Activated CD8-positive, alpha-beta memory T cell treated with anti-CD3 and anti-CD28 coated beads, Interleukin-2, amount 50 U/mL, for 4 hours (primary cell): ENCODE results near the gene RIPPLY2.
"Not testable (repeated sequence)": the region's sequence is repeated elsewhere in the genome, so short reads cannot be mapped to it uniquely, and the experiment has no call there.

Experiments used
- DNase-seq: peaks from one replicate; pipeline ENCODE4 v3.0.0-alpha.2; 2020

RIPPLY2 gene

GRCh38 chr6:83853178-83854000 lies at the start of gene RIPPLY2:
RIPPLY2 (plus strand) TSS chr6:83853360; CDS start chr6:83853417, 57 bp downstream.
- no peak for DNase-seq

DNA sequence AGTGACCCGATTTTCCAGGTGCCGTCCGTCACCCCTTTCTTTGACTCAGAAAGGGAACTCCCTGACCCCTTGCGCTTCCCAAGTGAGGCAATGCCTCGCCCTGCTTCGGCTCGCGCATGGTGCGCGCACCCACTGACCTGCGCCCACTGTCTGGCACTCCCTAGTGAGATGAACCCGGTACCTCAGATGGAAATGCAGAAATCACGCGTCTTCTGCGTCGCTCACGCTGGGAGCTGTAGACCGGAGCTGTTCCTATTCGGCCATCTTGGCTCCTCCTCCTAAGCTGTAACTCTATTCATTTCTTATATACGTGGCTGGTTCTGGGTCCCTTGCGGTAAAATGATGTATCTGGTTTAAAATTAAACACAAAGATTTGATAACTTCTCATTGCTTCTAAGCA lies 49.7 kb upstream of the RIPPLY2 start:
- not testable (repeated sequence) for DNase-seq

- DNase-seq: no peak
Observed at GRCh38 chr6:83804886-83805285, 48.3 kb upstream of the RIPPLY2 start.

- no peak for DNase-seq
Observed at GRCh38 chr6:83808005-83808404, 45.2 kb upstream of the RIPPLY2 start.

- DNase-seq: no peak
Observed at GRCh38 chr6:83808926-83809325, 44.2 kb upstream of the RIPPLY2 start.

- DNase-seq: no peak
Observed at GRCh38 chr6:83812595-83812994, 40.6 kb upstream of the RIPPLY2 start.

DNA sequence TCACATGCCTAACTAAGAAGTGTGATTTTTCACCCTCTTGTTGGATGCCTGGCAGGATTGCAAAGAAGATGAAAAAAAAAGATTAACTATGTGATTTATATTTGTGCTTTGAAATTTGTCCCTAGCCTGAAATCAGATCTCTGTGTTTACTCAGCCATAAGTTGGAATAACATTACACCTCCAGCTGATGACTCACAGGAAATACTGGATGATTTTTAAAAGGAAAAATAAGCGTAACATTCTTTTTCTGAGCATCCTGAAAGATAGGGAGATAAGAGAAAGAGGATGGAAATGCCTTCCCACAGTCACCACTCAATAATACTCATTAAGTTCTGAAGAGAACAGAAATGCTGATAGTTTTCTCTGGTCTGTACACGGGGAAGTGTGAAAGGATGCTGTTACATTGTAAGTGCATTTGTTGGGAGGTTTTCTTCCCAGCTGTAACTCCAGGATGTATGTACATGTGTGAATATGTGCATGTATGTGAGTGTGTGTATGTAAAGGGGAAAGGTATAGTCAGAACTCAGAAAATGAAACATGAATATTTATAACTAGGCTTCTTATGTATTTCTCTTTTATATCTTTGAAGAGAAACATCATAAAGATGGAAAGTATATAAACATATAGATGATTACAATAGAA lies 37.4 kb upstream of the RIPPLY2 start:
- no peak for DNase-seq

GRCh38 chr6:83822629-83823169 lies 30.5 kb upstream of the RIPPLY2 start:
- DNase-seq: no peak

GRCh38 chr6:83824388-83824801 lies 28.8 kb upstream of the RIPPLY2 start:
- no peak for DNase-seq

- no peak for DNase-seq
Observed at GRCh38 chr6:83824831-83825230, 28.3 kb upstream of the RIPPLY2 start.

DNA sequence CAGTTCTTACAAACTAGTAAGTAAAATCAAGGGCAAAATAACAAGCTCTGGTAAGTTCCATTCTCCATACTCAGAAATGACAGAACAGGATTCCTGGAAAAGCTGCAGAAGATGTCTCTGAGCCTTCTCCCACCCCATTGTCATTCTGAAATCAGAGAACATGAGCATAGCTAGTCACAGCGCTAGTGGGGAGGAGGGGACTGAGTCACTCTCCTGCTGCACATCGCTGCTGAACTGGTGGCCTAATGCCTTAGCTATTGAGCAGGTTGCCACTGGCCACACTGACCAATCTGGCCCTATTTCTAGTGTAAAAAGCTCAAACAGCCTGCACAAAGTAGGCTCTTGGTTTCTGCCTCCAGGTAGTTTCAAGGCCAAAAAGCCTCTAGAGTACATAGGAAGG lies 26.1 kb upstream of the RIPPLY2 start:
- no peak for DNase-seq

GRCh38 chr6:83838727-83839126 lies 14.4 kb upstream of the RIPPLY2 start:
- DNase-seq: no peak

DNA sequence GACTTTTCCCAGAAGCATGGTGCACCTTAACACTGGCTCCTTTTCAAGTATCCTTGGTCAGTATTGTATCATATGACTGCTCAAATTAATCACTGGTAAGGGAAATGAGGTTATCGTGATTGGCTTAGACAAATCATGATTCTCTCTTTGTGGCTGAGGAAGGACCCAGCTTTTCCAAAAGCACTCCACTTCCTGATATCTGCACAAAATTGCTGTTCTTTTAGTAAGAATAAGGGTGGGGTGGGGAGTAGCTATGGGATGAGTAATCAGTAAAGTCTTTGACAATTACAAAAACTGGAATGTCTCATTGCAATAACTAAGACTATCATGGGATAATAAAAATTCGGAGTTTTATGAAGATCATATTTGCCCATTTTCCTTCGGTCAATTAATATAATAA lies 9.0 kb upstream of the RIPPLY2 start:
- no peak for DNase-seq

DNA sequence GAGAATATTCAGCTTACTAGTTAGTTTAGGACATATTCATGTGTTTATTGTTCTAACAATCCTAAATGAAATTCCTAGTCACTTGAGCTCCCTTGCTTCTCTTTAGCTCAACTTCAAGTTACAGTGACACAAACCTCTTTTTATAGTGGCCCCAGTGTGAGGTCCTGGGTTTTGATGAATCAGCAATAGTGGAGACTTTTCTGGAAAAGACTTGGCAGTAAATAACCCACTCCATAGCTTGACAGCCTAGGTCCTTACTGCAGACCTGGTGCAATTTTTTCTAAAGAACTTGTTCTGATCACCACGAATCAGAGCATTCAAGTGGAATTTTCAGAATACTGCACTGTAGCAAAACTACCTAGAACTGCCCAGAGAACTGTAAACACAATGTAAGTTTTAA lies 6.9 kb upstream of the RIPPLY2 start:
- no peak for DNase-seq

- DNase-seq: no peak
Observed at GRCh38 chr6:83847179-83847578, 6.0 kb upstream of the RIPPLY2 start.

- DNase-seq: no peak
Observed at GRCh38 chr6:83849127-83849526, 4.0 kb upstream of the RIPPLY2 start.

GRCh38 chr6:83849610-83850009 lies 3.5 kb upstream of the RIPPLY2 start:
- DNase-seq: no peak

- DNase-seq: no peak
Observed at GRCh38 chr6:83852528-83853177, 507 bp upstream of the RIPPLY2 start.

DNA sequence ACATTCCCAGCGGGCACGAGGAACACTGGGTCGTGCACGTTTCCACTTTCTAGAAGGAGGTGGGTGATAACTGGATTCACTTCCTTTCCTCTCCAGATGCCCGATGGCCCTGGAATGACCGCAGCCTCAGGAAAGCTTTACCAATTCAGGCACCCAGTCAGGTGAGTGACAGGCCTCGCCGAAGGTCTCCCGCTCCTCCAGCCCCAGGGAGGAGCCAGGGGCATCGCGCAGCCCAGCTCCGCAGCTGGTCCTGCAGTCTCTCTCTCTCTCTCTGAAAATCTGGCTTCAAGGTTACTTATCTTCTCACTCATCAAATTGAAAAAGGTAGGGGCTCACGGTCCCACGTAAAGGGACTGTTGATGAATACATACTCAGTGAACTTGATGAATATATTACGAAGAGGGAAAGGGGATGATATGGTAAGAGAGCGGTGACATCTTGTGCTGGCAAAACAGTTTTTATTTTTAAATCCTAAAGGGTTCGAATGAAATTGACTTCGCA lies 891 bp downstream of the RIPPLY2 start:
- no peak for DNase-seq

DNA sequence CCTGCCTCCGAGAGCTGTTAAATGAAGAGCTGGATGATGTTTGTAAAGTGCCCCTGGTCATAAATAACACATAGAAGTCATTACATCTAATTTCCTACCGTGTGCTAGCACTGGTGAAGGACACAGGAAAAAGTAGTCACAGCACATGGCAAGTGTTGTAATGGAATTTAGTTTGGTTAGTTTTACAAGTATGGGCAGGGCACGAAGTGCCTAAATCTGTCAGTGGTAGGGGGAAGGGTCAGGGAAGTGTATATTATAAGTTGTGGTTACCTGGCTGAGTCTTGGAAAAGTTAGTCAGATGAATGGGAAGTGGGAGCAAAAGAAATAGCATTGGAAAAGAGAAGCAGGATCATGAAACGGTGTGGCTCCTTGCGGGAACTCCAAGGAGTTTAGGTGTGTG lies 1.6 kb downstream of the RIPPLY2 start:
- DNase-seq: no peak

DNA sequence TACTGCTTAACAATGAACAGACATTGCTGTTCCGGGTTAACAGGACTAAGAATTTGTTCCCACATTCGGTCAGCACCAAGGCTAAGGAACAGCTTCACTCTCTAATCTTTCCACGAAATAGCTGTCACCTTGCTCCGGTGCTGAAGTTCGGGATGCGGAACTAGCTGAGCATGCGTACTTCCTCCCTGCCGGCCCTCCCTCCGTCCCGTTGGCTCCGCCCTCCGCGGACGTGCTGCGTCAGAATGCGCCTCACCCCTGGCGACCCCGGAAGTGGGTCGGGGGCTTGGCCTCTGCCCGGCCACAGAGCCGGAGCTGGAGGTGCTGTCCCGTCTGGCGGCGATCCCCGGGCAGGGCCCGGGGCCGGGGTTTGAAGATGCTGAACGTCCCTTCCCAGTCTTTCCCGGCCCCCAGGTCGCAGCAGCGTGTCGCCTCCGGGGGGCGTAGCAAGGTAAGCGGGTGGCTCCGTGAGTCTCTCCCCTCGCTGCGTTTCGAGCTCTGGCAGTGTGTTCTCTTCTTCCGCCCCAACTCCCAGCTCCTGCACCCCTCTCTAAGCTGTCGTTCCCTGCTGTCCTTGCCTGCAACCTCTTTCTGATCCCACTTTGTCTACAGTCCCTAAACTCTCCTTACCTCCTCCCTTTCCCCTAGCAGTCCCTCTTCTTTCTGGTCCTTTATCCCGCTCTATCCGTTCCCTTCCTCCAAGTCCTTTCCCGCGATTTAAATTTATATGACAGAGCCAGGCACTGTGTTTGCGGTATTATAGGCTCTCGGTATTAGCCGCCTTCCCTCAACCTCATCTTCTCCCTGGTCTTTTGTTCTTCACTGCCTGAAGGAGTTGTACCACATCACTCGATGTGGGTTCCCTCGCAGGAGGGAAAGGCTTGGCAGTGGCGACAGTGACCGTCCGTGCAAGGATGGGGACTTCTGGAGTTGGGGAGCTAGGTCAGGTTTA lies 6.5 kb downstream of the RIPPLY2 start, which contains the start of gene CYB5R4:
Gene CYB5R4, plus strand, starts transcription at position 280 of the 949 bp plus-strand sequence. Its CDS starts 94 bp downstream, at position 374.
- DNase-seq: peak; percentile 92

GRCh38 chr6:83860359-83860755 lies 7.2 kb downstream of the RIPPLY2 start:
- DNase-seq: no peak
